Left renal cortex interstitium (tissue), 4 donors: ENCODE data around the gene NARS2. TPM values are rescaled to one million over a fixed set of nuclear protein-coding genes. Genes with fewer than 3 reads are reported as not detected.
"Not testable (repeated sequence)": the region's sequence is repeated elsewhere in the genome, so short reads cannot be mapped to it uniquely, and the experiment has no call there.

Source experiments
- DNase-seq, 4 donors: peaks; one replicate each; pipeline ENCODE4 v3.0.0-alpha.2; 2013; ENCODE audit warnings: low read depth in 4 of 4, low spot score in 2 of 4, missing footprints in 1 of 4
- polyA plus RNA-seq, 4 donors: library from polyadenylated mRNA; unstranded; fragments of 120-200 nt; gene quantifications; one replicate each; pipeline ENCODE4 v1.2.1, GENCODE V29; 2013; ENCODE audit not compliant: insufficient read length in 4 of 4

NARS2 gene
- polyA plus RNA-seq: 10 to 100 TPM; 32.9 to 53.2 (median 38.3) TPM

GRCh38 chr11:78574386-78575381, at the start of gene NARS2:
NARS2 (minus strand) TSS chr11:78574864; CDS start chr11:78574488, 376 bp downstream.
- DNase-seq: peak; percentile 94 to 98 (median 96)

- DNase-seq: no peak
These were observed 48.0 kb upstream of the NARS2 start for GRCh38 chr11:78622666-78623065.

- DNase-seq: no peak
These were observed 45.5 kb upstream of the NARS2 start for GRCh38 chr11:78620159-78620558.

GRCh38 chr11:78615724-78616123, 41.1 kb upstream of the NARS2 start:
- no peak for DNase-seq

GRCh38 chr11:78613378-78613813, 38.7 kb upstream of the NARS2 start:
- no peak for DNase-seq

GRCh38 chr11:78612721-78613377, 38.2 kb upstream of the NARS2 start:
- no peak for DNase-seq

GRCh38 chr11:78609321-78609720, 34.7 kb upstream of the NARS2 start:
- not testable (repeated sequence) for DNase-seq

GRCh38 chr11:78607696-78608095, 33.0 kb upstream of the NARS2 start:
- no peak for DNase-seq

- DNase-seq: no peak
These were observed 32.0 kb upstream of the NARS2 start for GRCh38 chr11:78606667-78607066.

- no peak for DNase-seq
These were observed 30.6 kb upstream of the NARS2 start for GRCh38 chr11:78605296-78605695.

- DNase-seq: no peak
These were observed 29.1 kb upstream of the NARS2 start for GRCh38 chr11:78603792-78604191.

GRCh38 chr11:78602771-78603170, 28.1 kb upstream of the NARS2 start:
- DNase-seq: not testable (repeated sequence)

GRCh38 chr11:78601066-78601465, 26.4 kb upstream of the NARS2 start:
- DNase-seq: not testable (repeated sequence)

- DNase-seq: not testable (repeated sequence)
These were observed 22.9 kb upstream of the NARS2 start for GRCh38 chr11:78597579-78597978.

- DNase-seq: peak; percentile 62 to 78 (median 67)
These were observed 20.9 kb upstream of the NARS2 start for GRCh38 chr11:78595436-78596130.

GRCh38 chr11:78594814-78595213, 20.1 kb upstream of the NARS2 start:
- DNase-seq: no peak

GRCh38 chr11:78588517-78588916, 13.9 kb upstream of the NARS2 start:
- no peak for DNase-seq

- no peak for DNase-seq
These were observed 12.8 kb upstream of the NARS2 start for GRCh38 chr11:78587446-78587845.

GRCh38 chr11:78586452-78587046, 11.9 kb upstream of the NARS2 start:
- no peak for DNase-seq

GRCh38 chr11:78583889-78584288, 9.2 kb upstream of the NARS2 start:
- no peak for DNase-seq
